Thyroid gland (tissue), 4 donors: Measurements from ENCODE around the gene CAMP.

Experiments used
- POLR2A ChIP-seq, 2 donors: fragments of 450-650 bp; IDR thresholded peaks; one replicate each; pipeline ENCODE4 v1.6.1; 2017; ENCODE audit warnings: antibody characterized with exemption in 2 of 2, mild to moderate bottlenecking in 2 of 2, moderate library complexity in 1 of 2
- TF ChIP-seq, protein P1 (sequence below), 6 experiments: fragments of 200-600 bp in 3 of 6; fragments of 450-650 bp in 3 of 6; sonication (generic) in 3 of 6; IDR thresholded peaks; one replicate each; pipeline ENCODE4 v1.5.1; 2016 to 2019; ENCODE audit warnings: antibody characterized with exemption in 6 of 6, mild to moderate bottlenecking in 2 of 6, inconsistent platforms in 1 of 6, moderate library complexity in 1 of 6

DNA sequence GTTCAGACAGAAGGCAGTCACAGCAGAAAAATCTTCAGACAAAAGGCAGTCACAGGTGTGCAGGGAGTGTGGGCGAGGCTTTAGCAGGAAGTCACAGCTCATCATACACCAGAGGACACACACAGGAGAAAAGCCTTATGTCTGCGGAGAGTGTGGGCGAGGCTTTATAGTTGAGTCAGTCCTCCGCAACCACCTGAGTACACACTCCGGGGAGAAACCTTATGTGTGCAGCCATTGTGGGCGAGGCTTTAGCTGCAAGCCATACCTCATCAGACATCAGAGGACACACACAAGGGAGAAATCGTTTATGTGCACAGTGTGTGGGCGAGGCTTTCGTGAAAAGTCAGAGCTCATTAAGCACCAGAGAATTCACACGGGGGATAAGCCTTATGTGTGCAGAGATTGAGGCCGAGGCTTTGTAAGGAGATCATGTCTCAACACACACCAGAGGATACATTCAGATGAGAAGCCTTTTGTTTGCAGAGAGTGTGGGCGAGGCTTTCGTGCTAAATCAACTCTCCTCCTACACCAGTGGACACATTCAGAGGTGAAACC lies 45.2 kb downstream of the CAMP start:
- TF ChIP-seq, protein P1, sequence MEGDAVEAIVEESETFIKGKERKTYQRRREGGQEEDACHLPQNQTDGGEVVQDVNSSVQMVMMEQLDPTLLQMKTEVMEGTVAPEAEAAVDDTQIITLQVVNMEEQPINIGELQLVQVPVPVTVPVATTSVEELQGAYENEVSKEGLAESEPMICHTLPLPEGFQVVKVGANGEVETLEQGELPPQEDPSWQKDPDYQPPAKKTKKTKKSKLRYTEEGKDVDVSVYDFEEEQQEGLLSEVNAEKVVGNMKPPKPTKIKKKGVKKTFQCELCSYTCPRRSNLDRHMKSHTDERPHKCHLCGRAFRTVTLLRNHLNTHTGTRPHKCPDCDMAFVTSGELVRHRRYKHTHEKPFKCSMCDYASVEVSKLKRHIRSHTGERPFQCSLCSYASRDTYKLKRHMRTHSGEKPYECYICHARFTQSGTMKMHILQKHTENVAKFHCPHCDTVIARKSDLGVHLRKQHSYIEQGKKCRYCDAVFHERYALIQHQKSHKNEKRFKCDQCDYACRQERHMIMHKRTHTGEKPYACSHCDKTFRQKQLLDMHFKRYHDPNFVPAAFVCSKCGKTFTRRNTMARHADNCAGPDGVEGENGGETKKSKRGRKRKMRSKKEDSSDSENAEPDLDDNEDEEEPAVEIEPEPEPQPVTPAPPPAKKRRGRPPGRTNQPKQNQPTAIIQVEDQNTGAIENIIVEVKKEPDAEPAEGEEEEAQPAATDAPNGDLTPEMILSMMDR (IDR thresholded peaks at IDR 0.05), result no peak
- TF ChIP-seq POLR2A (IDR thresholded peaks at IDR 0.05), result no peak
